ENCODE data around the gene MAEA.

Gene MAEA

DNA sequence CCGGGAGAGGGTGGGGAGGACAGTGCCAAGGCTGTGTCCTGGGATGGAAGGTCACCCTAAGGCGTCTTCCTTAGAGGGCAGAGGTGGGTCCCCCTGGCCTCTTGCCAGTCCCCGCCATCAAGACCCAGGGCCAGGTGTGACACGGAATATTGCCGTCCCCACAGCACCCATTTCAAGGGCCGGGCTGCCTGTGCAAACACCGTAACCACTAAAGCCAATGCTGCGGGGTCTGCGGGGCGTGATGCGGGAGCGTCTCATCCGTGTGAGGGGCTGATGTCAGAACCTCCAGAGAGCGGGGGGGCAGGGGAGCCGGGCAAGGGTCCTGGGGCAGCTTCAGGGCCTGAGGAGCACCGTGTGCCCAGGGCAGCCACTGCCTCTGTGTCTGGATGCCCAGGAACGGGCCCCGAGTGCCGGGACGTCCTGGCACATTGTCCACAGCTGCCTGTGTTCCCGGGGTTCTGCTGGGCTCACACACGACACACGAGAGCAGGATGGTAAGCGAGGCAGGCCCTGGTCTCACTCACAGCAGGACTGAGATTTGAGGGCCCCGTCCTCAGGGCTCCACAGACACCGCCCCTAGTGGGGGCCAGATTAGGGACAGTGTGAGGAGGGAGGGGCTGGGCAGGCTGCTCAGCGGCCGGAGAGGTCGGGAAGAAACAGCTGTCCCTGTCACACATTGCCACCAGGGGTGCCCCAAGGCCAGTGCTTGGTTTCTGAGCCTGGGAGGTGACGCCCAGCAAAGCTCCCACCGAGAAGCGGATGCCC, 87.3 kb downstream of the MAEA start:
- DNase-seq (ENCODE audit: low read depth in 1 of 2, low spot score in 1 of 2): no peak

DNA sequence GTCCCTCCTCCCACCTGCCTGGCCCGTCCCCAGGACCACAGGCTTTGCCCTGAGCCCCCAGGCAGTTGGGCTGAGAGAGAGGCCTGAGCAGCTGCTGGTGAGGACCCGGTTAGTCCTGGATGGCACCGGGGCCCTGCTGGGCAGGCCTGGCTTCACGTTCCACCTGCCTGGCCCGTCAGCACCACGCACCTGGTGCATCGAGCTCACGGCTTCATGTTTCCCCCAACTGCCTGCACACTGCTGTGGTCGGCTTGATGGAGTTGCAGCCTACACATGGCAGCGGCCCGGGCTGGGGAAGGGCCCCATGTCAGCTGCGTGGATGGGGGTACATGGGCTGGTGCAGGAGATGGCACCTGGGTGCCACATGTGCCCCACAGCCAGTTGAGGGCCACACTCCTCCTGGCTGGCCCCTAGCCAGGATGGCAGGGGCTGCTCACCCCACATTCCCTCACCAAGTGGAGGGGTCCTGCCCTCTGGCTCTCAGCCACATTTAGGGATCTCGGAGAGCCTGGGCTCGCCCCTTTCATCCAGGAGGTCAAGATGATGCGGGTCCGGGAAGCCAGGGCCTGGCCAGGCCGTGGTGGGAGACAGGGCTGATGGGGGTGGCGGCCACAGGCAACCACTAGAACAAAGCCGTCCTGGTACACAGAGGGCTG, 88.0 kb downstream of the MAEA start:
- DNase-seq (ENCODE audit: low read depth in 1 of 2, low spot score in 1 of 2): no peak

DNA sequence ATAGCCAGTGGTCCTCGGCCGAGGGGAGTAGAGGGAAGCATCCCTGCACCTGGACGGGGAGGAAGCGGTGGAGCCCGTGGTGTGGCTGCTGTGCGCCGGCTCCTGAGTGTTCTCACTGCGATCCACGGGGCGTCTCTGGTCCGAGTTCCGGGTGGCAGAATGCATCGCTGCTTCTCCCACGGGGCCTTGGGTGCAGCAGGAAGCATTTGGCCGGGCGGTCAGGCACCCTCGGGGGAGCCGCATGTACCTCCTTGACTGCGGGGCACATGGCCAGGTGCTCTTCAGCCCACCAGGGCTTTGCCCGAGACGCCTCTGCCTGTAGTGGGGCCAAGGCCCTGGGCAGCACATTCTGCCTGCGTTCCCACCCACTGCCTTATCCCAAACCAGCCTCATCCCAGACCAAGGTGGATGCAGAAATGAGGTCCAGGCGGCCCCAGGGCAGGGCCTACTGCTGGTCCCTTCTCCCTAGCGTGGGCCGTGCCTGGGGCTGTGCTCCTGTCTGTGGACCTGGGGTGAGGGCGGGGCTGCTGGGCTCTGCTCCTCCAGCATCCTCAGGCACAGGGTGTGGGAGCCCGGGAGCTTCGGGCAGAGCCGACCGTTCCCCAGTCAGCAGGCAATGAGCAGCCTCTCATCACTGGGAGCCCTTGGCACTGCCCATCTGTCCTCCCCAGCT, 89.0 kb downstream of the MAEA start:
- DNase-seq (ENCODE audit: low read depth in 1 of 2, low spot score in 1 of 2): no peak

DNA sequence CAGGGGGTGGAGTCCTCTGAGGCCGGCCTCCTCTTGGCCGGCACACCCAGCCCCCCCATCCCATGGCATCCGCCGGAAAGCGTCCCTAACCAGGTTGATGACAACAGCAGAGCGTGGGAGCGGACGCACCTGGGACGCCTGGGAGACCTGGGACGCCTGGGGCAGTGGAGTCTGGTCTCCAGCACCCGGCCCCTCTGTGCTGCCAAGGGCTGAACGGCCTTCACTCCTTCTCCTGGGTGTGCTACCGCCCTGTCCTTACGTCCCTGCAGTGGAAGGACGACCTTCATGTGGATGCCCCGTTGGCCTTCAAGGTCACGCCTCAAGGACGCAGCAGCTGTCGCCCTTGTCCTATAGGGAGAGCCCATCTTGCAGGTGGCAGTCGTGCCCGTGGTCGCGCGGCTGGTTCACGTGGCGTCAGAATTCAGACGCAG, 89.7 kb downstream of the MAEA start:
- DNase-seq (ENCODE audit: low read depth in 1 of 2, low spot score in 1 of 2): no peak

DNA sequence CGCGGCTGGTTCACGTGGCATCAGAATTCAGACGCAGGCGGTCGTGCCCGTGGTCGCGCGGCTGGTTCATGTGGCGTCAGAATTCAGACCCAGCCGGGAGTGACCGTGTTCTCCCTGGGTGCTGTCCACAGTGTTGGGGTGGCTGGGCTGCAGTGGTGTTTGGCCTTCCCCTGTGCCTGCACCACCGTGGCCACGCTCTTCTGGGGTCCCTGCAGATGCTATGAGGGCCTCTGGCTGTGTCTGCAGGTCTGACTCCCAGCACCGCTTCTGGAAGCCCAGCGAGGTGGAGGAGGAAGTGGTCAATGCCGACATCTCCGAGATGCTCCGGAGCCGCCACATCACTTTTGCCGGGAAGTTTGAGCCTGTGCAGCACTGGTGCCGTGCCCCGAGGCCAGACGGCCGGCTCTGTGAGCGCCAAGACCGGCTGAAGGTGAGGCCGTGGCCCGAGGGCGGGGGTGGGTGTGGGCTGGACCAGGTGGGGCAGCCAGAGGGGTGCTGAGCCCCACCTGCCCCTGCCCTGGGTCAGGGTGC, 90.2 kb downstream of the MAEA start:
- DNase-seq (ENCODE audit: low read depth in 1 of 2, low spot score in 1 of 2): no peak

DNA sequence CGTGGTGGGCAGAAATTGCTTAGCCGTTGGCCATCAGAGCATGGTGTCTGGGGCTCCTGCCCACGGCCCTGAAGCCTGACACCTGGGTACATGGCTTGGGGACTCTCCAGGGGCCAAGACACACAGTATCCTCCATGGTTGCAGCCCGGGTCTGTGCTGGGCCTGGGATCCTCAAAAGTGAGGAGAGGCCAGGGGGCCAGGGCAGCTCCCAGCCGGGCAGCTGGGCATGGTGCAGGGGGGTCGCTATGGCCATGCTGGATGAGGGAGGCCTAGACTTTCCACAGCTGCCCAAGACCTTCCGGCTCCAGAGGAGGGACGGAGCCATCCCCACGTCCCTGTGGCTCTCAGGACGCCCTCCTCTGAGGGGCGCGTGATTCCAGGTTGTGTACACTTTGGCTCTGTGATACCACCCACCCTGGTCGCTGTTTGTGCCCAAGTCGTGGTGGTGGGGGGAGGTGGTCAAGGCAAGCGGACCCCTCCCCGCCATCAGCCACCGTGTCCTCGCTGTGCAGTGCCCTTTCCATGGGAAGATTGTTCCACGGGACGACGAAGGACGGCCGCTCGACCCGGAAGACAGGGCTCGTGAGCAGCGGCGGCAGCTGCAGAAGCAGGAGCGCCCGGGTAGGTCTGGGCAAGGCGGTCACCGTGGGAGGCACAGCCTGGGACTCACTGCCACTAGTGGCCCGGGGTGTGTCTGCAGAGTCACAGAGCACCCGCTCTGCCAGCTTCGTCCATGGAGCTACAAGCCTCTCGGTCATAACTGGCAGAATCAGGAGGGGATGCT, 90.9 kb downstream of the MAEA start:
- no peak for DNase-seq (ENCODE audit: low read depth in 1 of 2, low spot score in 1 of 2)

DNA sequence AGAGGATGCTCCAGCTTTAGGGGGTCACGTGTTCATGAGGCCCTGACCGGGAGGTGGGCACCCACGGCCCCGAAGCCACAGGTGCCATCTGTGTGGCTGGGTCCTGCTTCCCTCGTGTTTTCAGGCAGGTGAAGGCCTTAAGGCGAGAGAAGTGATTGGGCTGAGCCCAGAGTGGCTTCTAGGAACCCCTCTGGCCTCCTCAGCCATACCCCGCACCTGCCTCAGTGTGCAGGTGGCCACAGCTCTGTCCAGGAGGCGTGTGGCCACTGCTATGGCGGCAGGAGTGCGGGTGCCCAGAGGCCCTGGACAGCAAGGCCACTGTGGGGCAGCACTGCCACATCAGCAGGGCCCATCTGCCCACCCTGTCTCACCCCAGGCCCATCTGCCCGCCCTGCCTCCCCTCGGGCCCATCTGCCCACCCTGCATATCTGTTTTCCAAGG, 91.5 kb downstream of the MAEA start:
- DNase-seq (ENCODE audit: low read depth in 1 of 2, low spot score in 1 of 2): no peak

DNA sequence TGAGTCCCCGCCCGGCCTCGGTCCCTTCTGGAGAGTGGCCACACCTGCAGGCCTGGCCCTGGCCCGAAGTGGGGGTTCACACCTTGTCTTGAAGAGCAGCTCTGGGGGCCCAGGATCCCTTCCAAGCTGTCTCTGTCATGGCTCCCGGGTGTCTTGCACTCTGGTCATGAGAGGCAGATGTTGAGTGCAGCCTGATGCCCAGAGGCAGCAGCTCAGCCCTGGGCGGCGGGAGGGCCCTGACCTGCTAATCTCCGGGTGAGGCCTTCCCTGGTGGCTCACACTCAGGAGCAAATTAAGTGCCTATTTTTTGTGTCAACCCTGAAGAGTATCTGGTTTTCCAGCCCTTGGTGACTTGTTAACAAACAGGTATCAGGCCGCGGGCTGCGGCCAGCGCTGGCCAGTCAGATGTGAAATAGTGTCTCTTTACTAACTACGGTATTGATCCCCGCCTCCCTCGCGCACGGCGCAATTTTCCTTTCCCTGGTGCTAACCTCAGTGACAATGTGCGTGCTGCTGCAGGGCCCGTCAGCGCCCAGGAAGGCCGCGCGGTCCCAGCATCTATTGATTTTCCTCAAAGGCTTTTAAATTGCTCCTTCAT, 92.4 kb downstream of the MAEA start:
- no peak for DNase-seq (ENCODE audit: low read depth in 1 of 2, low spot score in 1 of 2)

DNA sequence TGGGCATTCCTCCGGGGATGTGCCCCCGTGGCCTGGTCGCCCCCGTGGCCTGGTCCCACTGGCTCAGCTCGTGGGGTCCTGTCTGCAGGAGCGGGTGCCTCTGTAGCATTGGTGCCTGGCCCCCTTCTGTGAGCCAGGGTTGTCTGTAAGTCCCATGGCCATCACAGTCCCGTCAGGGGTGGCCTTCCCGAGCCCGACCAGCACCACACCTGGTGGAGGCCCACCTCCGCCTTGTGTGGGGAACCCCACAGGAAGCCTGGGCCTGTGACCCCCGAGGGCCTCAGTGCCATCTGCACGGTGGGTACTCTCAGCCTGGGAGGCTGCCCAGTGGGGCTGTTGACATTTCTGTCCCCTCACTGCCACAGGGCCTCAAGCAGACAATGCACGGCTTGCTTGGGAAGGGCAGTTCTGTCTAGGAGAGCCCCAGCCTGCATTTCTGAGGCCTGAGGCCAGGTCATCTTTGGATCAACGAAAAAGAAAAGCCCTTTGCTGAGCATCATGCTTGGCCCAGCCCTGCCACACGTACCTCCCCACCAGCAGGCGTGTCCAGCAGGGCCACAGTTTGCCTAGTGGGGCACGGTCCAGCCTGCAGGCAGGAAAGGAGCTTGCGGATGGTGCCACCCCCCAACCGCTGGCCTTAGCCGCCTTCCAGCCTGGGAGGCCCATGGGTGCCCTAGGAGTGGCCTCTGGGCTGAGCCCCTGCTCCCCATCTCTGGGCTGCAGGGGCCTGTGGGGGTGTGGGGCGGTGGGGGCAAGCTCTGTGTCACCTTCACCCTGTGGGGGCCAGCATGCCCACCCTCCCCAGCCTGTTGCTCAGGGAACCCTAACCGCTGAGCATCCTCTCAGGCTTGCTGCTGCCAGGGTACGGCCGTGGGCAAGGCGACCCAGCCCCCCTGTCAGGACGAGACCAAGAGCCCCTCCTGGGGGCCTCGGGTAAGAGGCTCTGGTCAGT, 93.4 kb downstream of the MAEA start:
- DNase-seq (ENCODE audit: low read depth in 1 of 2, low spot score in 1 of 2): no peak

DNA sequence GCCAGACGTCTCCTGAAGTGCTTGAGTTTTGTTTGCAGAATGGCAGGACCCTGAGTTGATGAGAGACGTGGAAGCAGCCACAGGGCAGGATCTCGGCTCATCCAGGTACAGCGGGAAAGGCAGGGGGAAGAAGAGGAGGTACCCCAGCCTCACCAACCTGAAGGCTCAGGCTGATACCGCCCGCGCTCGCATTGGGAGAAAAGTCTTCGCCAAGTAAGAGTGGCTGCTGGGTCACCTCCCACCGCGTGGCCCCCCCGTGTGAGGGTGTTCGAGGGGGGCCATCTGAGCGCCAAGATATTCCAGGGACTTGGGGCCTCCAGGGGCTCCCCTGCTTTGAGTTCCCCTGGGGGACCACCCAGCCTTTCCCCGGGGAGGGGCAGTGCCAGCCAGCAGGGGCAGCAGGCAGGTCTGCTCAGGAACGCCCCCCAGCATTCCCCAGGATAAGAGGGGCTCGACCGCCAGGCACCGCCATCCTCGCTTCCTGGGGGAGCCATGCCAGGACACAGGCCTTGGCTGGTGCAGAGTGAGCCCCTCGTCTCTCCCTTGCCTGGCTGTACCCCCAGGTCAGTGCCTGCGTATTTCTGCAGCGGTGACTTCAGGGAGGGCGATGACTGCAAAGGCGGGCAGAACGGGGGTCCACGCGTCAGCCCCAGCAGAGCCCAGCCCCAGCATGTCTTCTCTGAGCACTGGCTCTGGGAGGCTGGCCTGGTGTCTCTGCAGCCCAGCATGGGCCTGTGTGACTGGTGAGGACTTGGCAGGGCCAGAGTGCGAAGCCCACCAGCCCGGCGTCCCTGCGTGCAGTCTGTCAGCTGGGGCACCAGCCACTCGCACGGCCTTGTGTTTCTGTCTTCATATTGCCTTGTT, 94.3 kb downstream of the MAEA start:
- no peak for DNase-seq (ENCODE audit: low read depth in 1 of 2, low spot score in 1 of 2)

DNA sequence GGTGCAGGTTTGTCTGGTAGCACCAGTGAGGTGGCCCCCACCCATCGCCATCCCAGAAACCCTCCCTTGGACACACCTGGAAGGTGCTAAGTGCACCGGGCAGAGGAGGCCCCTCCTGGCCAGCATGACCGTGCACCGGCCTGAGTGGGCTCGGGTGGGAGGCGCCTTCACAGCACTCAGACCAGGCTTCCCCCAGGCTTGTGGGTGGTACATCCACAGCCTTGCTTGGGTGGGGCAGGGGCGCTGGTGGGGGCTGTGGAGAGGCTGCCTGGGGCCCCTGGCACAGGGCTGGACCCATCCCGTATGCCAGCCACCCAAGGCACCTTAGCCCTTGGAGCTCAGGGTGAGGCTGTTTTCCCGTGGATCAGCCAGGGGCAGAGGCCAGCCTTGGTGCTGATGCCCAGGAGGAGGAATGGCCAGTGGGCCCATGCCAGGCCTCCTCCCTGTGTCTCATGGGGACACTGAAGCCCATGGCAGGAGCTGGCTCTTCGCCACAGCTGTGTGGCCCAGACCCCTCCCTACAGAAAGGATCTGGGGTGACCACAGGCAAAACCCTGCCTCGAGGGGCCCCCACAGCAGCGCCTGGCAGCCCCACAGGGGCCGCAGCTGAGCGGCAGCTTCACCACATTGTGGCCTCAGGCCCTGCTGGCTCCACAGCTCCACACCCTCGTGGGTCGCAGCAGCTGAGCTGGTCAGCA, 95.1 kb downstream of the MAEA start:
- DNase-seq (ENCODE audit: low read depth in 1 of 2, low spot score in 1 of 2): no peak

DNA sequence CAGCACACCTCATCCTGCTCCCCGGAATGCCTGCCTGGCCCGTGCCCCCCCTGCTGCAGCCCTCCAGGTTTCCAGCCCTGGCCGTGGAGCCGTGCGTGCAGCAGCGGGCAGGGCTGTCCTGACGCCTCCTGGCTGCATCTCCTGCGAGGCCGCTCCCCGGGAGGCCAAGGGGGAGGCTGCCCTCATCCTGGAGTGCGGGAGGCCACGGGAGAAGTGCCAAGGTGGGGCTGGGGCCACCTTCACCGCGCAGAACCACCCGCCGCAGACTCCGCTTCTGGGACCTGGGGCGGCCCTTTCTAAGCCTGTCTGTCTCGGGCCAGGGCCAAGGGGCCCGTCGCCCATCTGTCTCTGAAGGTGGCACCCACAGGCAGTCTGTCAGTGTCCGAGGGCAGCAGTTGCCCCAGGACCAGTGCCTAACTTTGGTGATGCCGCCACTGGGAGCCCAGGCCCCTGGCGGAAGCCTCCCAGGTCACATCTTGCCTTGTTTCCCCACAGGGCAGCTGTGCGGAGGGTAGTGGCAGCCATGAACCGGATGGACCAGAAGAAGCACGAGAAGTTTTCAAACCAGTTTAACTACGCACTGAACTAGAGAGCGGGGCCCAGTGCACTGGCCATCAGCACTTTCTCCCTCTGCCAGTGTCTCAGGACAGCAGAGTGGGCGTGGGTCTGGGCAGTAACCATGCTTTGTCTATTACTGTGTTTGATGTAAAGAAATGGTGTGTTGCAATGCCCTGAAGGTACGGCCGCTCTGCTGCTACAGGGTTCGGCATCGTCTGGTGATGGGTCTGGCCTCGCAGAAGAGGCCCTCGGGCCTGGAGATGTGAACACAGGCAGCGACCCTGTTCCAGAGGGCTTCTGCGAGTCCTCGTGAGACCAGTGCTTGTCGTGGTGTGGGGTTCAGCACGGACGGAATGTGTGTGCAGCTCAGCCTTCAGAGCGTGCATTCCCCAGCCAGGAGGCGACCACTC, 96.0 kb downstream of the MAEA start:
- no peak for DNase-seq (ENCODE audit: low read depth in 1 of 2, low spot score in 1 of 2)
